ENCODE measurements around the gene UTP20. TPM values are rescaled to one million over a fixed set of nuclear protein-coding genes. Genes with fewer than 3 reads are reported as not detected.
A peak's percentile ranks its signal among the peaks of the same experiment; 100 is the strongest.
"Not testable (repeated sequence)": the region's sequence is repeated elsewhere in the genome, so short reads cannot be mapped to it uniquely, and the experiment has no call there.

The UTP20 gene
- total RNA-seq, 1 experiment from 2014 or later: 44.2 TPM

GRCh38 chr12:101407049-101407435, 127.1 kb downstream of the UTP20 start:
- in situ Hi-C loops (cut with HindIII; ENCODE audit: low pct_unique_long_range_greater_than_20kb, low sequenced_read_pairs): no loop called here
- DNase-seq (ENCODE audit: low read depth, low spot score): no peak

GRCh38 chr12:101407436-101408345, 127.8 kb downstream of the UTP20 start, which contains the start of gene ARL1:
Gene ARL1, minus strand, starts transcription at chr12:101407772. Its CDS starts 127 bp downstream, at chr12:101407645.
- peak; percentile 86 for DNase-seq (ENCODE audit: low read depth, low spot score)
- in situ Hi-C loops (cut with HindIII; ENCODE audit: low pct_unique_long_range_greater_than_20kb, low sequenced_read_pairs): no loop called here

GRCh38 chr12:101410169-101410568, 130.3 kb downstream of the UTP20 start:
- DNase-seq (ENCODE audit: low read depth, low spot score); in situ Hi-C loops (cut with HindIII; ENCODE audit: low pct_unique_long_range_greater_than_20kb, low sequenced_read_pairs): not testable (repeated sequence)

- in situ Hi-C loops (cut with HindIII; ENCODE audit: low pct_unique_long_range_greater_than_20kb, low sequenced_read_pairs): no loop called here
Observed at GRCh38 chr12:101414533-101415119, 134.7 kb downstream of the UTP20 start.

GRCh38 chr12:101415228-101415627, 135.3 kb downstream of the UTP20 start:
- in situ Hi-C loops (cut with HindIII; ENCODE audit: low pct_unique_long_range_greater_than_20kb, low sequenced_read_pairs): no loop called here
- no peak for DNase-seq (ENCODE audit: low read depth, low spot score)

More at GRCh38 chr12:101414533-101415119, 134.7 kb downstream of the UTP20 start:
- peak; percentile 84 for DNase-seq (ENCODE audit: low read depth, low spot score)

GRCh38 chr12:101422066-101422465, 142.2 kb downstream of the UTP20 start:
- in situ Hi-C loops (cut with HindIII; ENCODE audit: low pct_unique_long_range_greater_than_20kb, low sequenced_read_pairs); DNase-seq (ENCODE audit: low read depth, low spot score): not testable (repeated sequence)

GRCh38 chr12:101424620-101425019, 144.7 kb downstream of the UTP20 start:
- DNase-seq (ENCODE audit: low read depth, low spot score): no peak
- in situ Hi-C loops (cut with HindIII; ENCODE audit: low pct_unique_long_range_greater_than_20kb, low sequenced_read_pairs): no loop called here

- in situ Hi-C loops (cut with HindIII; ENCODE audit: low pct_unique_long_range_greater_than_20kb, low sequenced_read_pairs): no loop called here
- DNase-seq (ENCODE audit: low read depth, low spot score): no peak
Observed at GRCh38 chr12:101430456-101430855, 150.6 kb downstream of the UTP20 start.

GRCh38 chr12:101436136-101436535, 156.2 kb downstream of the UTP20 start:
- in situ Hi-C loops (cut with HindIII; ENCODE audit: low pct_unique_long_range_greater_than_20kb, low sequenced_read_pairs): no loop called here

More at GRCh38 chr12:101436136-101436535, 156.2 kb downstream of the UTP20 start:
- DNase-seq (ENCODE audit: low read depth, low spot score): no peak

Small RNA genes lying within 50 kb of the gene (small RNA-seq; reads per million reads assigned to genes)
- 0 reads per million in 2 experiments for gene RNU6-1068P
- gene RPS27P23: 0 reads per million in 2 experiments

Other genes with a start within 250 kb of the UTP20 start
- gene SLC5A8, start 69.9 kb upstream of the UTP20 start, total RNA-seq (2014; rRNA removed; shearing (Covaris generic)): 0.08 TPM in 1 of 2 replicates, not detected in the other
- 107 and 109 TPM in 2 replicates for gene ARL1, start 127.7 kb downstream of the UTP20 start, total RNA-seq (2014; rRNA removed; shearing (Covaris generic))
- not detected in 2 replicates for gene SPIC, start 195.2 kb downstream of the UTP20 start, total RNA-seq (2014; rRNA removed; shearing (Covaris generic))

Data from SK-MEL-5 (cell line).